Esophagus squamous epithelium (tissue), 4 donors: Measurements from ENCODE around the gene DNTT.
A peak's percentile ranks its signal among the peaks of the same experiment; 100 is the strongest.

Source experiments
- CTCF ChIP-seq, 6 experiments: fragments of 450-650 bp in 4 of 6; fragments of 200-600 bp in 2 of 6; sonication (generic) in 2 of 6; IDR thresholded peaks; one replicate each; pipeline ENCODE4 v1.5.1; 2016 to 2019; ENCODE audit warnings: antibody characterized with exemption in 6 of 6, mild to moderate bottlenecking in 4 of 6, moderate library complexity in 4 of 6
- POLR2A ChIP-seq, 4 donors: fragments of 450-650 bp; IDR thresholded peaks; one replicate each; pipeline ENCODE4 v1.6.1; 2017; ENCODE audit warnings: antibody characterized with exemption in 4 of 4, mild to moderate bottlenecking in 4 of 4, moderate library complexity in 3 of 4

GRCh38 chr10:96292971-96293920 is 11.0 kb upstream of the DNTT start:
- peak; percentile 43 to 71 (median 62) for TF ChIP-seq CTCF (IDR thresholded peaks at IDR 0.05)
- no peak for TF ChIP-seq POLR2A (IDR thresholded peaks at IDR 0.05)
